Measurements from ENCODE around the gene SRCIN1.

- TF ChIP-seq POLR2AphosphoS5 (IDR thresholded peaks at IDR 0.05): no peak
- no peak for TF ChIP-seq CTCF (IDR thresholded peaks at IDR 0.05)
- TF ChIP-seq EP300 (IDR thresholded peaks at IDR 0.05; ENCODE audit: low read depth): no peak
- TF ChIP-seq POLR2A (IDR thresholded peaks at IDR 0.05): no peak
Observed at GRCh38 chr17:38554430-38555350, 51.1 kb downstream of the SRCIN1 start.
